Spinal cord (tissue), 10 donors: ENCODE data around the gene ITGA1. TPM values are rescaled to one million over a fixed set of nuclear protein-coding genes. Genes with fewer than 3 reads are reported as not detected.
"Not testable (repeated sequence)": the region's sequence is repeated elsewhere in the genome, so short reads cannot be mapped to it uniquely, and the experiment has no call there.

ENCODE experiments used
- DNase-seq, 6 donors: peaks; one replicate each; pipeline versions ENCODE4 v3.0.0 to v3.0.0-alpha.2; 2013 to 2015; ENCODE audit warnings: low spot score in 6 of 6, low read depth in 4 of 6
- H3K27ac ChIP-seq: one replicate; pipeline ENCODE4 v1.5.1; 2013; ENCODE audit warnings: low read depth, low read length, control low read depth
- H3K27me3 ChIP-seq: one replicate; pipeline ENCODE4 v1.6.1; 2013; ENCODE audit warnings: low read length; ENCODE audit not compliant: control insufficient read depth, insufficient read depth
- H3K36me3 ChIP-seq: one replicate; pipeline ENCODE4 v1.6.1; 2013; ENCODE audit warnings: low read length; ENCODE audit not compliant: control insufficient read depth, insufficient read depth
- H3K4me1 ChIP-seq: one replicate; pipeline ENCODE4 v1.6.1; 2013; ENCODE audit warnings: low read length; ENCODE audit not compliant: control insufficient read depth, insufficient read depth
- H3K4me3 ChIP-seq: one replicate; pipeline ENCODE4 v1.5.1; 2013; ENCODE audit warnings: low read depth, low read length, control low read depth
- H3K9me3 ChIP-seq: one replicate; pipeline ENCODE4 v1.6.1; 2013; ENCODE audit warnings: low read length; ENCODE audit not compliant: control insufficient read depth, insufficient read depth
- WGBS: methylation state at CpG from one replicate; pipeline ENCODE4 v1.1.5; 2013; ENCODE audit warnings: missing lambda C conversion rate; ENCODE audit not compliant: insufficient coverage; 5-methylcytosine and 5-hydroxymethylcytosine counted together
- polyA plus RNA-seq, 2 donors: library from polyadenylated mRNA; unstranded; fragments of 120-200 nt; gene quantifications; one replicate each; pipeline ENCODE4 v1.2.1, GENCODE V29; 2013; ENCODE audit not compliant: insufficient read length in 2 of 2
- total RNA-seq, 2 donors: library from RNA; depleted of rRNA in 1 of 2; stranded (reverse); fragments of 120-200 nt in 1 of 2; fragments of >200 nt in 1 of 2; gene quantifications; one replicate each; pipeline versions ENCODE4 v1.2.3 to v1.2.4, GENCODE V29; 2013 to 2014
- donor health status: healthy.

Gene ITGA1
- total and polyA plus RNA-seq, 4 donors = 8.2 to 64.0 (median 17.3) TPM

DNA sequence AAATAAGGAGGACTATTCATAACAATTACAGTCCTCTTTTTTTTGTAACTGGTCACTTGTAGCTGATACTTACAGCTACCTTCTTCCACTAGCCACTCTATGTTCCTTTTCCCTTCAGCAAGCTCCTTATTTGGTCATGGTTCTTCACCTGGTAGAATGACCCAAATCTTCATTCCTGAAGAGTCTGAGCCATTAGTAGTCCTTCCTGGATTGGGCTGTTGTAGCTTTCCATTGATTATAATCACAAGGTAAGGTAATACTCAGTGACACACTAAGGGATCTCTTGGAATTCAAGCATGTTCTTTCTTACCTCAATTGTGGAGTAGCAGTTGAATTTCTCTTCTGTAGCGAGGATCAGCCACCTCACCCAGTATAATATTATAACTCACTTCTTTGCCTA lies 175.9 kb downstream of the ITGA1 start:
- DNase-seq = no peak
- no CpG with 5 or more reads among the region's 1 CpG for WGBS
- Histone ChIP-seq H3K27ac (no peak overlapping the region), H3K4me1 (no peaks in the 10 kb centered on the region), H3K9me3 (no peaks in the 10 kb centered on the region), H3K36me3 (no peaks in the 10 kb centered on the region), H3K27me3 (no peaks in the 10 kb centered on the region), H3K4me3 (no peak overlapping the region)

DNA sequence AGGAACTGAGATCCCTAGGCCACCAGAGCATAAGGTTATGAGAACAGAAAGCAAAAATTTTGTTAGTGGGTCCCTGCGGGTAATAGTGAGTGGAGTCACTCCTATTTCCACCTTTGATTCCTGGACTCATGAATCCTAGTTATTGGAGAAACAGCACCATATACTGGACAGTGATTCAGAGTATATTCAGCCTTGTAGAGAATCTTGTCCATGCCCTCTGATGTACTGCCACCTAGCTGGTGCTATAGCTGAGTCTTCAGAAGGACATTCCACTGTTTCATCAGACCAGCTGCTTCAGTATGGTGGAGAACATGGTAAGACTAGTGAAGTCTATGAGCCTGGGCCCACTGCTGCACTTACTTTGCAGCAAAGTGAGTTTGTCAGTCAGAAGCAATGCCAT lies 176.4 kb downstream of the ITGA1 start:
- no peaks in the 10 kb centered on the region for H3K27me3 ChIP-seq
- no peak overlapping the region for H3K4me3 ChIP-seq
- no peaks in the 10 kb centered on the region for H3K4me1 ChIP-seq
- H3K36me3 ChIP-seq = no peaks in the 10 kb centered on the region
- WGBS = no CpG with 5 or more reads among the region's 1 CpG
- no peak for DNase-seq
- H3K27ac ChIP-seq = no peak overlapping the region
- H3K9me3 ChIP-seq = no peaks in the 10 kb centered on the region

DNA sequence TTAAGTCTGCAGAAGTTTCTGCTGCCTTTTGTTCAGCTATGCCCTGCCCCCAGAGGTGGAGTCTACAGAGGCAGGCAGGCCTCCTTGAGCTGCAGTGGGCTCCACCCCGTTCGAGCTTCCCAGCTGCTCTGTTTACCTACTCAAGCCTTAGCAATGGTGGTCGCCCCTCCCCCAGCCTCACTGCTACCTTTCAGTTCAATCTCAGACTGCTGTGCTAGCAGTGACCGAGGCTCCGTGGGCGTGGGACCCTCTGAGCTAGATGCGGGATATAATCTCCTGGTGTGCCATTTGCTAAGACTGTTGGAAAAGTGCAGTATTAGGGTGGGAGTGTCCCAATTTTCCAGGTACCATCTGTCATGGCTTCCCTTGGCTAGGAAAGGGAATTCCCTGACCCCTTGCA lies 188.4 kb downstream of the ITGA1 start:
- DNase-seq, H3K27ac ChIP-seq, H3K27me3 ChIP-seq, H3K36me3 ChIP-seq, H3K9me3 ChIP-seq, H3K4me1 ChIP-seq, H3K4me3 ChIP-seq: not testable (repeated sequence)
- 68% methylated on average over 5 of the region's 7 CpGs for WGBS

DNA sequence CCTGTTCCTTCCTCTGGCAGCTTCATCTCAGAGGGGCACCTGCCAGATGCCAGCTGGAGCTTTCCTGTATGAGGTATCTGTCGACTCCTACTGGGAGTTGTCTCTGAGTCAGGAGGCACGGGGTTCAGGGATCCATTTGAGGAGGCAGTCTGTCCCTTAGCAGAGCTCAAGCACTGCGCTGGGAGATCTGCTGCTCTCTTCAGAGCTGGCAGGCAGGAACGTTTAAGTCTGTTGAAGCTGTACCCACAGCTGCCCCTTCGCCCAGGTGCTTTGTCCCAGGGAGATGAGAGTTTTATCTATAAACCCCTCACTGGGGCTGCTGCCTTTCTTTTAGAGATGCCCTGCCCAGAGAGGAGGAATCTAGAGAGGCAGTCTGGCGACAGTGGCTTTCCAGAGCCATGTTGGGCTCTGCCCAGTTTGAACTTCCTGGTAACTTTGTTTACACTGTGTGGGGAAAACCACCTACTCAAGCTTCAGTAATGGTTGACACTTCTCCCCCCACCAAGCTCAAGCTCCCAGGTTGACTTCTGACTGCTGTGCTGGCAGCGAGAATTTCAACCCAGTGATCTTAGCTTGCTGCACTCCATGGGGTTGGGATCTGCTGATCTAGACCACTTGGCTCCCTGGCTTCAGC lies 189.7 kb downstream of the ITGA1 start:
- H3K27me3 ChIP-seq = no peaks in the 10 kb centered on the region
- 95% methylated on average over 7 of the region's 7 CpGs for WGBS
- H3K4me1 ChIP-seq = no peaks in the 10 kb centered on the region
- no peaks in the 10 kb centered on the region for H3K36me3 ChIP-seq
- DNase-seq = no peak
- no peaks in the 10 kb centered on the region for H3K9me3 ChIP-seq
- no peak overlapping the region for H3K27ac ChIP-seq
- no peak overlapping the region for H3K4me3 ChIP-seq

DNA sequence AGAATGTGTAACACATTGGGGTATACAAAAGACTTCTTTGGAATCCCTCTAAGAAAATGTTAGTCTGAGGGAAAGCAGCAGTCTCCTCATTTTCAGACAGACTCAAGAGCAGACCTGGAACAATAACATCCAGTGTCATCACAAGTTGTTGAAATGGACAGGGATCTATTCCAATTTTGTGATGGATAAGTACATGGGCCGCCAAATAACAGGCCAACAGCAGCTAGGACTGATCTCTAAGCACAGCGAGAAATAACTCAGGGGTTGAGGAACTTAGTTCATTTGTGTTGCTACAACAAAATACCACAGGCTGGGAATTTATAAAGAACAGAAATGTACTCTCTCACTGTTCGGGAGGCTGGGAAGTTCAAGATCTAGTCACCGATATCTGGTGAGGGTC lies 193.8 kb downstream of the ITGA1 start:
- H3K4me1 ChIP-seq = no peaks in the 10 kb centered on the region
- H3K4me3 ChIP-seq = no peak overlapping the region
- no peaks in the 10 kb centered on the region for H3K36me3 ChIP-seq
- no peaks in the 10 kb centered on the region for H3K9me3 ChIP-seq
- no peak for DNase-seq
- no peak overlapping the region for H3K27ac ChIP-seq
- no peaks in the 10 kb centered on the region for H3K27me3 ChIP-seq
- 100% methylated on average over 1 of the region's 4 CpGs for WGBS

DNA sequence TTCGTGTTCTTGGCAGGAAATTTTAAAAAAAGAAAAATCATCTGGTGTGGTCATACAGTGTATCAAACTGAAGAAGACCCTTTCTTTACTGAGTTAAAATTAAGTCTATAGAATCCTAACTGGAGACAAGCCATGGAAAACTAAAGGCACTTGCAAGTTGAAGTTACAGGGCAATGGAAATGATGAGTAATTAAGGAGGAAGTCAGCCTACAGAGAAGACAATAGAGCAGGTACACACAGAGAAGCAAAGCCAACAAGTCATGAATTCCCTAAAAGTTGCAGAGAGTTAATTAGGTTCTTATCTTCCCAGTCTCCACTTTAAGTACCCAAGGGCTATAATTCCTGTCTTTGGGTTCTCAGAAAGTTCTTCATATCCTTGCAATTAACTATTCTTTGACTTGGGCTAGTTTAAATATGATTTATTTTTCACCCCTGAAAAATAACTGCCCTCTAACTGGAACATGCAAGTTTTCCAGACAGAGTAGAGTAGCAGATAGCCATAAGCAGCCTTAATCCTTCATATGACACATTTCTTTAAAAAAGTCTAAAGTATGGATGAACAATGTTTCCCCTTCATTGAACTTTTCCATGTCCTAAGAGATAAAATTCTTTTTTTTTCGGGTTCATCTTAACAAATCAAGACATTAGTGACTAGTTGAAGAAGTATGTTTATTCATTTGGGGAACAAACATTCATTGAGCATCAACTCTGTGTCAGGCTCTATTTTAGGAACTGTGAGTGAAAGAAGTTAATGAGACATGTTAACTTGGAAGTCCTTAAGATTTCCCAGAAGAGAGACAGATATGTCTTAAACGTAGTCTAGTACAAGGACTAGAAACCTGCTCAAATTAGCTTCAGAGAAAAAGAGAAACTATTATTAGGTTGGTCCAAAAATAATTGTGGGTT lies 196.3 kb downstream of the ITGA1 start:
- no peak overlapping the region for H3K27ac ChIP-seq
- peaks cover 3% of the 10 kb centered on the region for H3K27me3 ChIP-seq
- no peaks in the 10 kb centered on the region for H3K36me3 ChIP-seq
- no peak overlapping the region for H3K4me3 ChIP-seq
- no peaks in the 10 kb centered on the region for H3K9me3 ChIP-seq
- no peak for DNase-seq
- no CpG with 5 or more reads among the region's 3 CpGs for WGBS
- peaks cover 3% of the 10 kb centered on the region for H3K4me1 ChIP-seq

DNA sequence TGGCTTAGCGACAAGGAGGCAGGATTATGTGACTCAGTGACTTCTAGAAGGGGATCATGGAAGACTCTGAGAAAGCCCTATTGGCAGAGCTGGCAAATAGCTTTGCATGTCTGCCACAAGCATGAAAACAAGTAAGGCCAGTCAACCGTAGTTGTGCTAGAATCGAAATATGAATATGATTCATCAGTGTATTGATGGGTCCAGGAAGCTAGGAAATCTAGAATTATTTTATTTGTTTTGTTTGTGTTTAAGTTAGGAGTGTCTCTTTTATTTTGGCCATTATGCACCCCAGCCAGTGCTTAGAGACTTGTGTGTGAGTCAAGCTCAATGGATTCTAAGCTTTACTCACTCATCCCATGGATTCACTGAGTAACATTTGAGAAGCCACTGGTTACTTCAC lies 197.6 kb downstream of the ITGA1 start:
- WGBS = 100% methylated on average over 3 of the region's 3 CpGs
- DNase-seq = no peak
- H3K36me3 ChIP-seq = no peaks in the 10 kb centered on the region
- H3K4me1 ChIP-seq = peaks cover 15% of the 10 kb centered on the region
- H3K4me3 ChIP-seq = no peak overlapping the region
- no peak overlapping the region for H3K27ac ChIP-seq
- no peaks in the 10 kb centered on the region for H3K9me3 ChIP-seq
- H3K27me3 ChIP-seq = peaks cover 16% of the 10 kb centered on the region

DNA sequence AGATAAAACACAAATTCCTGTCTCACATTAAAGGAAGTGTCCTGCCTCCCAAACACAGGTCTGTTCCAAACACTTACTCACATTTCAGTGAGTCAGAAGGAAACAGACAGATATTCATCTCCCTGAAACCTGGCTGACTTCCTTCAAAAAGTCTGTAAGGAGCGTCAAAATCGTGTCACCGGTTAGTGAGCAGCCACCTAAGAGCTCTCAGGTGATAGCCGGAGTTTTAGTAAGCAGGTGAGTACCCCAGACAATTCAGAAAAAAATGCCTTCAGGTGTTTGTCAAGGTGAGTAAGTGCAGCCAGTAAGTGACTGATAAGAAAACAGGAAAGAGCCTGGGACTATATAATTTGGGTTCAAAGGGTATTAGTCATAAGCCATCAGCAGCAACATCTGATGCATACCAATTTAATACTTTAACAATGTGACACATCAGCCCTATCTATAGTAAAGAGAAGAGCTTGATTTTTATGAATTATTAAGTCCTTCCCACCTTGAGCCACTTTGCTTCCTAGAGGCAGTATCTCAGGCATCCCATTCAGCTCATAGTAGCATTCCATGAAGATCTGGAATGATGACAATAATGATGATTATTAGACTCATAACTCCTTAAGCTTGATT lies 200.1 kb downstream of the ITGA1 start:
- Histone ChIP-seq H3K4me1 (peaks cover 15% of the 10 kb centered on the region), H3K4me3 (no peak overlapping the region), H3K36me3 (no peaks in the 10 kb centered on the region), H3K27ac (no peak overlapping the region), H3K27me3 (peaks cover 29% of the 10 kb centered on the region), H3K9me3 (no peaks in the 10 kb centered on the region)
- DNase-seq = no peak
- WGBS = 97% methylated on average over 4 of the region's 4 CpGs

DNA sequence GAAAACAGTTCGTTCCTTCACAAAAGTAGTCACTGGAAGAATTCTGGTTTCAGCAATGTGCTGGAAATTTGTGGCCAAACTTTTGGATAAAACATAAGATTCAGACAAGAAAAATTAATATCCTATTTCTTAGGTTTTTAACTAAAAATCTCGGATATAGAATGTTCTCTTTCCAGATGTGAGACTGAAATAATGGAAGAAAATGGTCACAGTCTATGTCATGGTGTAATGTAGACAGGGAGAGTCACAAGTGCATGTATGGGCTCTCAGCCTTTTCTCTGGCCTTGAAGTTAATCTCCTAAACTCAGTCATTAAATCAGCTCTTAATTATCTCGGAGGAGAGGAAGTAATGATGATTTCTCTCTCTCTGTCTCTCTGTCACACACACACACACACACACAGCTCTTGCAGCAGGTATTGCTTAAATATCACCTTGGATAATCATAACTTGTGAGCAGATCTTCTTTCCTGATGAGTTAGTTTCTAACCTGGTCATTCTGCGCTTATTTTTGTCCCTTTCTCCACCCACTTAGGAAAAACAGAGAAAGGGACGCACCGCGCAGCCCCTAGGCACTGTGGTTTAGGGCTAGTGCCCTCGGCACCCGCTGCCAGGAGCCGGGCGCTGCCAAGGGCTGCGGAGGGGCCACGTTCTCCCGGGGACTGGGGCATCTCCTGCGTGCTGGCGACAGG lies 200.8 kb downstream of the ITGA1 start:
- H3K9me3 ChIP-seq = no peaks in the 10 kb centered on the region
- H3K27ac ChIP-seq = no peak overlapping the region
- peak in 1 of 6 donors; percentile 8 for DNase-seq
- H3K36me3 ChIP-seq = no peaks in the 10 kb centered on the region
- peaks cover 35% of the 10 kb centered on the region for H3K27me3 ChIP-seq
- peak overlapping the region; percentile 74 for H3K4me3 ChIP-seq
- 13% methylated on average over 14 of the region's 16 CpGs for WGBS
- H3K4me1 ChIP-seq = peaks cover 15% of the 10 kb centered on the region
